C4-2B (cell line): ENCODE measurements around the gene SIM2.

Experiments used
- ZFX ChIP-seq: fragments of 450-650 bp; IDR thresholded peaks from 2 replicates; pipeline ENCODE4 v1.6.1; 2017
- TF ChIP-seq, protein P1 (sequence below): fragments of 450-650 bp; conservative IDR thresholded peaks from 2 replicates; pipeline ENCODE4 v1.5.1; 2017; ENCODE audit warnings: mild to moderate bottlenecking

DNA sequence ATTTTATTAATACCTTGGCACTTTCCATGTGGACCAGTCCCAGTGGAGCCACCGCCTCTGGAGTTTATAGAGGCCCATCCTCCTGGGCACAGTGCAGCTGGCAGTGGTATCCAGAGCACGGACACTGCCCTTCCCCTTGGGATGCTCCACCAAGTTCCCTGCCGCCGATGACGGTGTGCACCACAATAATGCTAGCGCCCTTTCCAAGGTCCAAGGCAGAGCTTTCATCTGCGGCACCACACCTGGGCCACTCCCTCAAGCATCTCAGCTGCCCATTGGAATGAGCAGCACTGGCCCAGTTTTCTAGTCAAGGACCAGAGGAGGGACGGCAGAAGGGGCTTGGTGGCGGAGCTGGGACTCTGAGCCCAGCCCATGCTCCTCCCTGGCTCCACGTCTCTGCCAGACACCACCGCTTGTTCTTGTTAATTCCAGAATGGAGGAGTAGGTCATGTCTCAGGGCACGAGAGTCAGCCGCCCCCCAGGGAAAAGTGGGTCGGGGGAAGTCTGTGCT, 24.5 kb downstream of the SIM2 start:
- TF ChIP-seq, protein P1, sequence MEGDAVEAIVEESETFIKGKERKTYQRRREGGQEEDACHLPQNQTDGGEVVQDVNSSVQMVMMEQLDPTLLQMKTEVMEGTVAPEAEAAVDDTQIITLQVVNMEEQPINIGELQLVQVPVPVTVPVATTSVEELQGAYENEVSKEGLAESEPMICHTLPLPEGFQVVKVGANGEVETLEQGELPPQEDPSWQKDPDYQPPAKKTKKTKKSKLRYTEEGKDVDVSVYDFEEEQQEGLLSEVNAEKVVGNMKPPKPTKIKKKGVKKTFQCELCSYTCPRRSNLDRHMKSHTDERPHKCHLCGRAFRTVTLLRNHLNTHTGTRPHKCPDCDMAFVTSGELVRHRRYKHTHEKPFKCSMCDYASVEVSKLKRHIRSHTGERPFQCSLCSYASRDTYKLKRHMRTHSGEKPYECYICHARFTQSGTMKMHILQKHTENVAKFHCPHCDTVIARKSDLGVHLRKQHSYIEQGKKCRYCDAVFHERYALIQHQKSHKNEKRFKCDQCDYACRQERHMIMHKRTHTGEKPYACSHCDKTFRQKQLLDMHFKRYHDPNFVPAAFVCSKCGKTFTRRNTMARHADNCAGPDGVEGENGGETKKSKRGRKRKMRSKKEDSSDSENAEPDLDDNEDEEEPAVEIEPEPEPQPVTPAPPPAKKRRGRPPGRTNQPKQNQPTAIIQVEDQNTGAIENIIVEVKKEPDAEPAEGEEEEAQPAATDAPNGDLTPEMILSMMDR: no peak
- TF ChIP-seq ZFX: no peak
